DMS53 treated with DMSO at 0.1 percent for 48 hours (cell line): ENCODE data around the gene OXCT1.
"Not testable (repeated sequence)": the region's sequence is repeated elsewhere in the genome, so short reads cannot be mapped to it uniquely, and the experiment has no call there.

Experiments used
- DNase-seq: peaks from one replicate; lab custom pipeline; 2025; ENCODE audit not compliant: unreplicated experiment; lab: John Stamatoyannopoulos, UW

Gene OXCT1

GRCh38 chr5:41831155-41831554, 39.1 kb downstream of the OXCT1 start:
- no peak for DNase-seq

DNA sequence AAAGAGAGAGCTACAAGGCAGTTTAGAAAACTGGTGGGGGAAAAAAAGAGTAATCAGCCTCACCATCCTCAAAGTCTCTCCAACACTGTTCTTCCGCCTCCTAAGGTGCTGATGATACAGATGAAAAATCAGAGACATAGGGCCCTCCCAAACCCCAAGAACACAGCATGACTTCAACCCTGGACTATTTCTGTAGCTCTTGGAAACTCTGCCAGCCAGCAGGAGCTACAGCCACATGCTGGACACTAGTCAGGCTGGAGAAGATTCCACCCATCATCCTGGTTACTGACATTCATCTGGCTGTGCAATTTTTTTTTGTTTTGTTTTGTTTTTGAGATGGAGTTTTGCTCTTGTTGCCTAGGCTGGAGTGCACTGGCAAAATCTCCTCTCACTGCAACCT, 42.4 kb downstream of the OXCT1 start:
- DNase-seq = no peak

DNA sequence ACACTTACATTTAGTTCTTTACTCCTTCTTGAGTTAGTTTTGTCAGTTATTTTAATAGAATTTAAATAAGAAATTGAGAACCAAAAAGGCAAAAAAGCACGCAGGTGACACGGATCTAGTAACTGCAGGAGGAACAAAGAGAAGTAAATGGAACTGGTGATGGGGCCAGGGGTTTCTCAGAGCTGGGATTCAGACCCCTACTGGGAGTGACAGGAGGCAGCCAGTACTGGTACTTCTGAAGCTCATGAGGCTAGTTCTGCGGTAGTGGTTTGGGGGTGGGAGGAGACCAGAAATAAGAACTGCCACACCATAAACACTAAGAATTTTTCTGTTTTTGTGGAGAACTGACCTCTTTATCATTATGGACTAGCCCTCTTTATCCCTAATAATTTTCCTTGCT, 48.2 kb downstream of the OXCT1 start:
- no peak for DNase-seq

- DNase-seq = no peak
Measured at GRCh38 chr5:41821051-41821450, 49.2 kb downstream of the OXCT1 start.

DNA sequence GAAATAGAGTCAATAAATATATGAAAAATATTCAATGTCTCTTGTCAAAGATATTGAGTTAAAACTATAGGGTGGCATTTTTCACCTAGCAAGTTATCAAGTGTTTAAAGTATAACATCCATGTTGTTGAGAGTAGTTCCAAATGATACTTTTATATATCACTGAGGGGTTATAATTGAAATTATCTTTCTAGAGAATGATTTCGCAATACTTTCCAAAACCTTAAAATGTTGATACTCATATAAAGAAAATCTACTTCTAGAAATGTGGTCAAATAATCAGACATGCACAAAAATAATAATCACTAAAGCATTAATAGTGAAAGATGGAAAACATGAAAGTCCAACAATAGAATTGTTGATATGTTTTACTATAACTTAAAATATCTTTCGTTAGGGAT, 50.1 kb downstream of the OXCT1 start:
- no peak for DNase-seq

DNA sequence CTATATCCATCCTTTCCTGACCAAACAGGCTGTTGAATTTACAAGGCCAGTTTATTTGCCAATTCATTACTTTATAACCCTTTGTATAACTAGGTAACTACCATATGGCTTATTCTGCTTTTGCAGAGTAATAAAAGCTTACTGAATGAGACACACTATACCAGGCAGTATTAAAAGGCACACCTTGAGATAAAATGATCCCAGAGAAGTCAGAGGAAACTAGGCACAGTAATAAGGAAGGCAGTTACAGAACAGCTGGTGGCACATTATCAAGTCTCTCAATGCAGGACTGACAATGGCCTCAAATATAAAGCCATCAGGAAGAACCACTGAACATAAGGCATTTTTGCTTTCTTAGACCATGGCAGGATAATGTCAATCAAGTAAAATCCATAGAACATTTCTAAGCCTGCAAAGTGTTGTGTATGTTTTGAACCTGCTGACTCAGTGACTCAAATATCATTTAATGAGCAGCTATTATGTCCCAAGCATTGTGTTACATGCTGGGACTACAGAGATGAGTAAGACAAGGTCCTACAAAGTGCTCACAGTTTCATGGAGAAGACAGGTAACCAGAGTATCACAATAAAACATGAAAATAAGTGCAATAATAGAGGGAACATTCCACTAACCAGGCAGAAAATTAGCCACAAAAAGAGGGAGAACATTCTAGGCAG, 52.5 kb downstream of the OXCT1 start:
- DNase-seq = no peak

DNA sequence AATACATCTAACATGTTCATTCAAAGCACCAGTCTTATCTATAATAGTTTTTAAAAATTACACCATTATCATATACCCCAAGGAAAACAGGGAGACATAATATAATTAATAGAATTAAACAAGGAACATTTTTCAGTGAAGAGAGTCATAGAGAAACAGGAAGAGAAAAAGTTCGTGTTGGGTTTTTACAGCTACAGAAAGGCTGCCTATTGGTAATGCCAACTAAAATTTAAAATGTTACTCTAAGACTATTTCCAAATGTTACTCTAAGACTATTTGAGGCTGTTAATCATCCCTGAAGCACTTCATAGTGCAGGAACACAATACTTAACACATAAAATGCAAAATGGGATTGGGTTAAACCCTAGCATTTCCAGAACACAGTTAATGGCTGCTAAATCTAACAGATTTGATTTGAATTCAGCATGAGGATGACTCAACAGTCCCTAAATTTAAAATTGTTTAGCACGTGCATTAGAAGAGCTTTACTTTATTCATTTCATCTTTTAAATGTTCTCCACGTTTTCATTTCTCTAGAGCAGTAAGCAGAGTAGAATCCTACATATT, 54.5 kb downstream of the OXCT1 start:
- DNase-seq = no peak

DNA sequence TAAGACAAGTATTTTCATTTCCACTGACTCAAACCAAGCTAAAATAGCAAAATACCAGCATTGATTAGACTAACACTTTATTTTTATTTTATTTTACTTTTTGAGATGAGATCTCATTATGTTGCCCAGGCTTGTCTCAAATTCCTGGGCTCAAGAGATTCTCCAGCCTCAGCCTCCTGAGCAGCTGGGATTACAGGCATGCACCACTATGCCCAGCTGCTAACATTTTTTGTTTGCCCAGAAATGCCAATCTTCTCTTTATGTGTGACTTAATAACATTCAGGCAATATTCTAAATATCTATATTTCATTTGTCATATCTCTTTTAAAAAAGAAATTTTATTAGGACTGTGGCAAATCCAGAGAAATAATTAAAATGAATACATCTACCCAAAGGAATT, 55.0 kb downstream of the OXCT1 start:
- no peak for DNase-seq

DNA sequence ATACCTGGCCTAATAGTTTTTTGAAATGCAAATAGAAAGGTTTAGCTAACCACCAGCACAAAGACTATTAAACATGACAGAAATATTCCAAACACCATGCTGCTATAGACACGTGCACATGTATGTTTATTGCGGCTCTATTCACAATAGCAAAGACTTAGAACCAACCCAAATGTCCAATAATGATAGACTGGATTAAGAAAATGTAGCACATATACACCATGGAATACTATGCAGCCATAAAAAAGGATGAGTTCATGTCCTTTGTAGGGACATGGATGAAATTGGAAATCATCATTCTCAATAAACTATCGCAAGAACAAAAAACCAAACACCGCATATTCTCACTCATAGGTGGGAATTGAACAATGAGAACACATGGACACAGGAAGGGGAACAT, 55.9 kb downstream of the OXCT1 start:
- not testable (repeated sequence) for DNase-seq

DNA sequence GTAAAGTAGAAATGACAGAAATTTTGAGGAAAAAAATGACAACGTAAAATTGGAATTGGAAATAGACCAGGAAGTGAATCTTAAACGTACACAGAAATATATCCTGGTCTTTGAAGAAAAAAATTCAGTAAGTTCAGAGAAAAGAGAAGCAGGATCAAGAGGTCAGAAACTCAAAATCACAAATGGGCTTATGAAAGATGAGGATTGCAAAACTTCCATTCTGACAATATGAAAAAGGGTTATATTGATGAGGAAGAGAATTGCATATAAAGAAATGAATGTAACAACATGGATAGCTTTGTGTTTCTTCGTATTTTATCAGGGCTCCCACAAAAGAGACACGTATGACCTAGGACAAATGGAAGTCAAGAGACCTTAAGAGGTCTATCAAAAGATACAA, 58.1 kb downstream of the OXCT1 start:
- no peak for DNase-seq

DNA sequence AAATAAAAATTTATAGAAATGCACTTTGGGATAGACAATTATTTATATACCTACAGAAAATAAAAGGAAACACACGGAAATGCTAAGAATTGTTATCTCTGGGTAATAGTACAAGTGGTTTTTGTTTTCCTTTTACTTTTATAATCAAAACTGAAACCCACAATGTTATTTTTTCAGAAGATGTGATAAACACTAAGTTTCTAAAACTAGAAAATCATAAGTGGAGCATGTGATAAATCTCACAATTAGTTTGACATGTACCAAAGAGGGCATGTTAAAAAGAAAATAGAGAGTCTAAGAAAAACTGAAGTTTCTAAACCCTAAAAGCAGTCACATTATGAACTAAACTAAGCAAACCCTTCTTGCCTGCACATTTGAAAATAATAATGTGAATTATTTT, 61.1 kb downstream of the OXCT1 start:
- no peak for DNase-seq

DNA sequence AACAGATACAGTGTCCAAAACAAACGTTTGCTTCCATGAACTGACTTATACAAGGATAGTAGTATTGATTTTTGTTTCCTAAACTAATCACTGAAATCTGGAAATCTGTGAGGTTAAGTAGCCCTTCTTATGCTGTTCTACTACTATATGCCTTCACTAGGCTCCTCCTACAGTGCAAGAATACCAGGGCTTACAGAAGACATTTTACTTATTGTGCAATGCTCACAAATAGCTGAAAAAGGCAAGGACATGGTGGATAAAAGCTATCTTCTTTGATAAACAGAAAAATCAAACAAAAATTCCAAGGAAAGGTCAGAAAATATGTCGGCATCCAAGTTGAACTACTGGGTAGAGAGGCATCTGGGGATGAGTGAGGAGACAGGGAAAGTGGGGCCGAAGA, 61.9 kb downstream of the OXCT1 start:
- no peak for DNase-seq

DNA sequence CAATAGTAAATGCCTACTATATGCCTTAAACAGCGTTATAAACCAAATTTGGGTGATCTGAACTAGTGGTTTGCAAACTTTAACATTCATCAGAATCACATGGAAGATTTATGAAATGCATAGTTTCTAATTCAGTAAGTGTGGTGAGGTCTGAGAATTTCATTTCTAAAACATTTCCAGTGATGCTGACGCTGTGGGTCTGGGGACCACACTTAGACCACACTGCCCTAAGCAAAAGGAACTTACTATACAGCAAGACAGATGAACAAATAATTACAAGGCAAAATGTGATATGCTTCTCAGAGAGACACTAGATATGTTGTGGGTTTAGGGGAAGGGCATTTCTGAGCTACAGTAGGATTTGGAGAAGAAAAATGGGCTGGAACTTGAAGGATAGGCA, 72.6 kb downstream of the OXCT1 start:
- no peak for DNase-seq

DNA sequence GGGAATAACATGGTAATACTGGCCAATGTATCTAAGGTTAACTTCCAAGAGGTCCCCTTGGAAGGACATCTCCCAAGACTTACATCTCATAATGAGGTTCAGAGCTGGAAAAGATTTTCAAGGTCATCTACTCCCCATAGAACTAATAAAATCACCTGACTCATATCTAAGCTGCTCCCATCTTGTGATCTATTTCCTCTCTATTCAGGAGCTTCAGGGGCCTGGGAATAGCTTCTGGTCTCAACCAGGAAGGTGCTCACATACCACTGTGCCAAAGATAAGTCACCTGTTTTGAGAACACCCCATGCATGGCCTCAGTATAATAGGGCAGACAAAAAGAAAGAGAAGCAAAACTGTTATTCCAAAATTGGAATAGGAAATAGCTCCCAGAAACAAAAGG, 74.2 kb downstream of the OXCT1 start:
- DNase-seq = no peak

DNA sequence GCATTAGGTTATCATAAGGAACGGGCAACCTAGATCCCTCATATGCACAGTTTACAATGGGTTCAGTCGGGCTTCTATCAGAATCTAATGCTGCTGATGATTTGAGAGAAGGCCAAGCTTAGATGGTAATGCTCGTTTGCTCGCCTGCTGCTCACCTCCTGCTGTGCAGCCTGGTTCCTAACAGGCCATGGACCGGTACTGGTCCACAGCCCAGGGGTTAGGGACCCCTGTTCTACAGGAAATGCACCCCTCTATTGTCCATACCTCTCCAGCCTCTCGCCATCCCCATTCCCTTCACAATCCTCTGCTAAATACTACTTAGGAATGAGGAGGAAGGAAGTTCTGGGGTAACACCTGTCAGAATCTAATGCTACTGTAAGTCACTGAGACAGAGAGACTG, 75.1 kb downstream of the OXCT1 start:
- no peak for DNase-seq

DNA sequence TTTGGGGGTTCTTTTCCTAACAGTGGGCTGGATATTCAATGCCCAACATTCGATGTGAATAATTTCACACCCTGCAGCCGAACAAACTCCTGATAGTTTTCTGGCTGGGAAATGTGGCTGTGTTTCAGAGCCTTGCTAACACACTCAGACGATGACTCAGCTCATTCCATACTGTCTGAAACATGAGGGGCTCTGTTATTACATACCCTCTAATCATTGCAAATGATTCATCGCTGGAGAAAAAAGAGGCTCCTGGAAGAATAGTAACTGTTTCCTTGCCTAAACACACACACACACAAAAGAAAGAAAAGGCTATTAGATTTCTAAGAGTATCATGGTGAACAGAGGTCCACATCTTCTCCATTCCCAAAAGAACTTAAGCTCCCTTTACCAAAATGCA, 75.8 kb downstream of the OXCT1 start:
- DNase-seq = no peak

- DNase-seq = no peak
Measured at GRCh38 chr5:41793141-41793770, 77.0 kb downstream of the OXCT1 start.

DNA sequence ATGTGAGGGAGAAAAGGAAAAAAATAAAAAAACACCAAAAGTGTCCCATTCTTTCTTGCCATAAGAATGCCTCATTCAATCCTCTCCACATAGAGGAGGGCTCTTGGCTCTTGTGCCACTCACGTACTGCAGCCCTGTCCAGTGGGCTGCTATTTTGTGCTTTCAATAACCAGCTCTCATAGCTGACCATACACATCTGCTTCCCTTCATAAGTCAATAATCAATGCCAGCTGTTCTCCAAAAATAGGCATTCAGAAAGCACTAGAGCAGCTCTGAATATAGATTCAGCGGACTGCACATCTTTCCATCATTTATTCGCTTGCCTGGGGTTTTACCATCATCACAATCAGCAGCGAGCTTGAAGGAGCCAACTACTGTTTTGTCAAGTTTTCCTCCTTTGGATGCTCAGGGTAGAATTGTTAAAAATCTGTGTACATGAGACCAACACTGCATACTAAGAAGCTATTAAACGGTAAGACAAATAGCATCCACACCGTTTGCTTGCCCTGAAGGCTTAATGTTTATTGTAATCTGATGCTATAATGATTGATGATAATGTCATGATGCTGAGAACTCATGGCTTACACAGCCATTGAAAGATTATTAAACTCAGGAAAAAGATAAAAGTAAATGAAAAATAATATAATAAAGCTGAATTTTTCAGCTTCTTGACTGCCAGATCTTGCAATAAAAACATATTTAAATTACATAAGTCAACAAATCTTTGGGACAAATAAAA, 80.0 kb downstream of the OXCT1 start:
- no peak for DNase-seq

GRCh38 chr5:41789434-41789833, 80.8 kb downstream of the OXCT1 start:
- DNase-seq = no peak

DNA sequence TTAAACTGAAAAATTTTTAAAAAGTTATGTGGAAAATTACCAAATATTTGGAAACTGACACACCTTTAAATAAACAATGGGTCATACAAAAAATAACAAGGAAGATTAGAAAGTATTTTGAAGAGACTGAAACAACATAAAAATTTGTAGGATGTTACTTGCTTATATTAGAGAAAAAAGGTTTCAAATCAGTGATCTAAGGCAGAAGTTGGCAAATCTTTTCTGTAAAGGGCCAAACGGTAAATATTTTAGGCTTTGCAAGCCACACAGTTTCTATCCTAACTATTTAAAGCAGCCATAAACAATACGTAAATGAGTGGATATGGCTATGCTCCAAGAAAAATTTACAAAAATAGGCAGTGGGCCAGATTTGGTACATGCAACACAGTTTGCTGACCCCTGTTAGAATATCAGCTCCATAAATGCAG, 81.3 kb downstream of the OXCT1 start:
- no peak for DNase-seq

DNA sequence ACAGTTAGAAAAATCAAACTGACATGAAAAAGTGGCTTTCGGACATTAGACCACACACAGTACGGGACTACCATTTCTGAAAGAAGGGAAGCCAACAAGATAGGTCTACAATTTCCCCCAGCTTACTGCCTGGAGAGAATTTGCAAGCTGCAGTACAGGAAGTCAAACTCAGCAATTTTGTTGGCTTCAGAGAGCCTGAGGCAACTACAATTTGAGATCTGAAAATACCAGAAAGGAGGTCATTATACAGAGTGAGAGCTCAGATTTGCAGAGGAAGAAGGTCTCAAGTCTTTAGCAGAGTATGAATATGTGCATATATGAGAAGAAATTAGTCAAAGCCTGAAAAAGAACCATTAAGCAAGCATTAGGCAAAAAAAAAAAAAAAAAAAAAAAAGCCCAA, 83.0 kb downstream of the OXCT1 start:
- DNase-seq = no peak

GRCh38 chr5:41785061-41785460, 85.2 kb downstream of the OXCT1 start:
- no peak for DNase-seq
